ENCODE data around the gene GIMAP7. TPM values are rescaled to one million over a fixed set of nuclear protein-coding genes. Genes with fewer than 3 reads are reported as not detected.

The GIMAP7 gene
- not detected for polyA plus RNA-seq (2013, experiment 1 of 2)
- not detected for polyA plus RNA-seq (2013, experiment 2 of 2)

DNA sequence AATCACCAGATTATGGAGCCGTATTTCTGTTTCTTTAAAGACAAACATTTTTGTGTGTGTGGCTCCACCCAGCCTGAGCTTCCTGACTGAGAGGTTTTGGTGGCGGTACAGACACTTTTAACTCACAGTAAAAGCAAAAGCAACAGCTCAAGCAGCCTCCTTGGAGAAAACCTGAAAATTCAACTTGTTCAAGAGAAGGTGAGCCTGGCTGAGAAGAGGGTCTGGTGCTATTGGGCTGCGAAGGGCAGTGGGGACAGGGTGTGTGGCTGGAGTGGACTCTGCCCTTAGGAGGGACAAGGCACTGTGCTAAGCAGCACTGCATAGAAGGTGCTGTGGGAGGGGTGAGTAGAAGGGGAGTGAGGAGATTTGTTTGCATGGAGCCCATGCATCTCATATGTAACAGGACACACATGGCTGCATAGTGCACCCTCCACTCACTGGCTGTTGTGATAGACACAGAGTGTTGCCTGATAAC, at the start of gene GIMAP7:
GIMAP7 (plus strand) TSS at position 125 of the 475 bp plus-strand sequence. CDS start 5,103 bp downstream, outside the sequence.
- Histone ChIP-seq H3K27me3 (ENCODE audit: control insufficient read depth in 3 of 3, insufficient read depth in 3 of 3, low read depth in 1 of 3, low read length in 3 of 3) (peaks cover 0 to 4% (median 0%) of the 10 kb centered on the region in 3 experiments), H4K91ac (ENCODE audit: low read depth, low read length, poor library complexity) (no peak within 1 kb of the TSS), H3K79me1 (ENCODE audit: low read depth, low read length) (no peaks in the 10 kb centered on the region), H3K9ac (ENCODE audit: low read depth, low read length, poor library complexity) (no peak within 1 kb of the TSS), H3K4ac (ENCODE audit: low read length) (no peak within 1 kb of the TSS), H3K9me3 (replicated peaks in 1 of 2; ENCODE audit: control insufficient read depth in 2 of 2, insufficient read depth in 1 of 2, low read depth in 1 of 2, low read length in 2 of 2) (peaks cover 0 to under 1% of the 10 kb centered on the region in 2 donors), H2BK15ac (ENCODE audit: low read length) (no peak within 1 kb of the TSS), H4K8ac (ENCODE audit: low read depth, low read length) (peak within 1 kb of the TSS; percentile 52), H3K4me1 (ENCODE audit: control insufficient read depth in 2 of 2, insufficient read depth in 1 of 2, low read depth in 1 of 2, low read length in 2 of 2) (peaks cover 0 to 1% of the 10 kb centered on the region in 2 donors), H3K4me3 (ENCODE audit: low read length in 2 of 2) (no peak within 1 kb of the TSS), H3K27ac (replicated peaks; ENCODE audit: low read length) (no peak within 1 kb of the TSS), H3K14ac (ENCODE audit: low read length) (no peak within 1 kb of the TSS), H2BK12ac (ENCODE audit: low read length) (no peak within 1 kb of the TSS), H3K36me3 (replicated peaks in 1 of 2; ENCODE audit: control insufficient read depth in 2 of 2, insufficient read depth in 2 of 2, low read length in 2 of 2) (no peaks in the 10 kb centered on the region), H3K4me2 (ENCODE audit: insufficient read depth, low read length, poor library complexity, severe bottlenecking) (no peak within 1 kb of the TSS), H2AFZ (ENCODE audit: low read length) (no peak within 1 kb of the TSS), H2BK120ac (ENCODE audit: low read depth, low read length) (no peak within 1 kb of the TSS), H2BK5ac (ENCODE audit: low read length) (no peak within 1 kb of the TSS), H3K18ac (ENCODE audit: low read length) (peak within 1 kb of the TSS; percentile 55), H2AK5ac (ENCODE audit: low read depth, low read length) (peak within 1 kb of the TSS; percentile 31), H3K23ac (ENCODE audit: low read depth, low read length, poor library complexity) (no peak within 1 kb of the TSS)
- no peak for DNase-seq (ENCODE audit: low spot score)
- WGBS, 2 donors (ENCODE audit: extremely low coverage in 2 of 2, insufficient read length in 2 of 2, insufficient replicate concordance in 1 of 2): no CpG with 5 or more reads among the region's 3 CpGs

- Histone ChIP-seq H4K91ac (ENCODE audit: low read depth, low read length, poor library complexity) (no peak overlapping the region), H2BK5ac (ENCODE audit: low read length) (no peak overlapping the region), H2BK120ac (ENCODE audit: low read depth, low read length) (no peak overlapping the region), H3K14ac (ENCODE audit: low read length) (no peak overlapping the region), H4K8ac (ENCODE audit: low read depth, low read length) (no peak overlapping the region), H2BK12ac (ENCODE audit: low read length) (no peak overlapping the region), H2BK15ac (ENCODE audit: low read length) (no peak overlapping the region), H3K27ac (replicated peaks; ENCODE audit: low read length) (no peak overlapping the region), H3K9me3 (replicated peaks in 1 of 2; ENCODE audit: control insufficient read depth in 2 of 2, insufficient read depth in 1 of 2, low read depth in 1 of 2, low read length in 2 of 2) (no peaks in the 10 kb centered on the region), H3K9ac (ENCODE audit: low read depth, low read length, poor library complexity) (no peak overlapping the region), H3K4me3 (ENCODE audit: low read length in 2 of 2) (no peak overlapping the region), H3K18ac (ENCODE audit: low read length) (no peak overlapping the region), H2AK5ac (ENCODE audit: low read depth, low read length) (no peak overlapping the region), H3K27me3 (ENCODE audit: control insufficient read depth in 3 of 3, insufficient read depth in 3 of 3, low read depth in 1 of 3, low read length in 3 of 3) (peaks cover 0 to 17% (median 0%) of the 10 kb centered on the region in 3 experiments), H3K4me2 (ENCODE audit: insufficient read depth, low read length, poor library complexity, severe bottlenecking) (no peak overlapping the region), H3K23ac (ENCODE audit: low read depth, low read length, poor library complexity) (no peak overlapping the region), H3K36me3 (replicated peaks in 1 of 2; ENCODE audit: control insufficient read depth in 2 of 2, insufficient read depth in 2 of 2, low read length in 2 of 2) (no peaks in the 10 kb centered on the region), H3K4me1 (ENCODE audit: control insufficient read depth in 2 of 2, insufficient read depth in 1 of 2, low read depth in 1 of 2, low read length in 2 of 2) (no peaks in the 10 kb centered on the region), H3K4ac (ENCODE audit: low read length) (no peak overlapping the region), H3K79me1 (ENCODE audit: low read depth, low read length) (no peaks in the 10 kb centered on the region), H2AFZ (ENCODE audit: low read length) (no peak overlapping the region)
- WGBS, 2 donors (ENCODE audit: extremely low coverage in 2 of 2, insufficient read length in 2 of 2, insufficient replicate concordance in 1 of 2): no CpG with 5 or more reads among the region's 1 CpG
- no peak for DNase-seq (ENCODE audit: low spot score)
Observed at GRCh38 chr7:150464962-150465361, 49.7 kb upstream of the GIMAP7 start.

DNA sequence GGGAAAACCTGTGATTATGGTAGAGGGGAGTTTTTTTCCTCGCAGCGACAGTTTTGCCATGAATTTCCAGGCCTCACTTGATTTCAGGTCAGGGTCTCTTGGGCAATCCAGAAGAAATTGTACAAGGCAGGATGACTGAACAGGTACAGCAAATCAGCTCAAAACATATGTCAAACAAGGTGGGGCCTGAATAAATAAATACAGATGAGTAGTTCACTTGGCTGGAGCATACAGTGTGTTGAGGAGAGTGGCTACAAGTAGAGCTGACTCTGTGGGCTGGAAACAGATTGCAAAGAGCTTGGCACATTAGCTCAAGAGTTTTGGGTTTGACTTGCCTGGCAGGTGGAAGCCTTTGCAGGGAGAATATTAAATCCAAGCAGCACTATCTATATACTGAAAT, 49.3 kb upstream of the GIMAP7 start:
- no peak overlapping the region for H4K8ac ChIP-seq (ENCODE audit: low read depth, low read length)
- no peak overlapping the region for H2AK5ac ChIP-seq (ENCODE audit: low read depth, low read length)
- DNase-seq (ENCODE audit: low spot score): no peak
- no peaks in the 10 kb centered on the region for H3K4me1 ChIP-seq (ENCODE audit: control insufficient read depth in 2 of 2, insufficient read depth in 1 of 2, low read depth in 1 of 2, low read length in 2 of 2)
- no CpG with 5 or more reads among the region's 2 CpGs for WGBS, 2 donors (ENCODE audit: extremely low coverage in 2 of 2, insufficient read length in 2 of 2, insufficient replicate concordance in 1 of 2)
- H3K18ac ChIP-seq (ENCODE audit: low read length): no peak overlapping the region
- no peak overlapping the region for H2BK12ac ChIP-seq (ENCODE audit: low read length)
- no peak overlapping the region for H3K4me2 ChIP-seq (ENCODE audit: insufficient read depth, low read length, poor library complexity, severe bottlenecking)
- no peak overlapping the region for H2BK120ac ChIP-seq (ENCODE audit: low read depth, low read length)
- no peak overlapping the region for H3K4ac ChIP-seq (ENCODE audit: low read length)
- H3K36me3 ChIP-seq (replicated peaks in 1 of 2; ENCODE audit: control insufficient read depth in 2 of 2, insufficient read depth in 2 of 2, low read length in 2 of 2): no peaks in the 10 kb centered on the region
- H2BK15ac ChIP-seq (ENCODE audit: low read length): no peak overlapping the region
- H2AFZ ChIP-seq (ENCODE audit: low read length): no peak overlapping the region
- H3K27me3 ChIP-seq (ENCODE audit: control insufficient read depth in 3 of 3, insufficient read depth in 3 of 3, low read depth in 1 of 3, low read length in 3 of 3): peaks cover 0 to 17% (median 0%) of the 10 kb centered on the region in 3 experiments
- H3K9me3 ChIP-seq (replicated peaks in 1 of 2; ENCODE audit: control insufficient read depth in 2 of 2, insufficient read depth in 1 of 2, low read depth in 1 of 2, low read length in 2 of 2): no peaks in the 10 kb centered on the region
- no peak overlapping the region for H3K14ac ChIP-seq (ENCODE audit: low read length)
- H3K23ac ChIP-seq (ENCODE audit: low read depth, low read length, poor library complexity): no peak overlapping the region
- H4K91ac ChIP-seq (ENCODE audit: low read depth, low read length, poor library complexity): no peak overlapping the region
- no peak overlapping the region for H3K27ac ChIP-seq (replicated peaks; ENCODE audit: low read length)
- H3K4me3 ChIP-seq (ENCODE audit: low read length in 2 of 2): no peak overlapping the region
- H3K79me1 ChIP-seq (ENCODE audit: low read depth, low read length): no peaks in the 10 kb centered on the region
- no peak overlapping the region for H3K9ac ChIP-seq (ENCODE audit: low read depth, low read length, poor library complexity)
- H2BK5ac ChIP-seq (ENCODE audit: low read length): no peak overlapping the region

- Histone ChIP-seq H2BK120ac (ENCODE audit: low read depth, low read length) (no peak overlapping the region), H2BK12ac (ENCODE audit: low read length) (no peak overlapping the region), H3K9me3 (replicated peaks in 1 of 2; ENCODE audit: control insufficient read depth in 2 of 2, insufficient read depth in 1 of 2, low read depth in 1 of 2, low read length in 2 of 2) (no peaks in the 10 kb centered on the region), H4K91ac (ENCODE audit: low read depth, low read length, poor library complexity) (no peak overlapping the region), H3K36me3 (replicated peaks in 1 of 2; ENCODE audit: control insufficient read depth in 2 of 2, insufficient read depth in 2 of 2, low read length in 2 of 2) (no peaks in the 10 kb centered on the region), H2BK5ac (ENCODE audit: low read length) (no peak overlapping the region), H3K23ac (ENCODE audit: low read depth, low read length, poor library complexity) (no peak overlapping the region), H3K27me3 (ENCODE audit: control insufficient read depth in 3 of 3, insufficient read depth in 3 of 3, low read depth in 1 of 3, low read length in 3 of 3) (peaks cover 0 to 19% (median 0%) of the 10 kb centered on the region in 3 experiments), H3K4me2 (ENCODE audit: insufficient read depth, low read length, poor library complexity, severe bottlenecking) (no peak overlapping the region), H3K4me1 (ENCODE audit: control insufficient read depth in 2 of 2, insufficient read depth in 1 of 2, low read depth in 1 of 2, low read length in 2 of 2) (no peaks in the 10 kb centered on the region), H2BK15ac (ENCODE audit: low read length) (no peak overlapping the region), H3K18ac (ENCODE audit: low read length) (no peak overlapping the region), H3K79me1 (ENCODE audit: low read depth, low read length) (no peaks in the 10 kb centered on the region), H3K4ac (ENCODE audit: low read length) (no peak overlapping the region), H2AFZ (ENCODE audit: low read length) (no peak overlapping the region), H3K4me3 (ENCODE audit: low read length in 2 of 2) (no peak overlapping the region), H4K8ac (ENCODE audit: low read depth, low read length) (no peak overlapping the region), H3K27ac (replicated peaks; ENCODE audit: low read length) (no peak overlapping the region), H3K14ac (ENCODE audit: low read length) (no peak overlapping the region), H2AK5ac (ENCODE audit: low read depth, low read length) (no peak overlapping the region), H3K9ac (ENCODE audit: low read depth, low read length, poor library complexity) (no peak overlapping the region)
- no peak for DNase-seq (ENCODE audit: low spot score)
- WGBS, 2 donors (ENCODE audit: extremely low coverage in 2 of 2, insufficient read length in 2 of 2, insufficient replicate concordance in 1 of 2): no CpG with 5 or more reads among the region's 6 CpGs
Observed at GRCh38 chr7:150466477-150466876, 48.2 kb upstream of the GIMAP7 start.
